HepG2 (cell line): ENCODE data around the gene ACTN3. TPM values are rescaled to one million over a fixed set of nuclear protein-coding genes. Genes with fewer than 3 reads are reported as not detected.

Source experiments
- ATAC-seq: fragments of 200-7000 bp; cut with Tn5 transposase; 3 replicates; pipeline ENCODE4 v1.9.1; 2020; ENCODE audit warnings: mild to moderate bottlenecking, moderate library complexity
- BruUV-seq: library from RNA; stranded (reverse); fragments of 400-500 nt; replicated peaks from 2 replicates; lab custom pipeline; 2021; lab: Mats Ljungman, UMichigan
- CTCF ChIA-PET: fragments of 300-600 bp; formaldehyde crosslinking; extraction: SDS; loops from one replicate; lab custom pipeline; 2021; ENCODE audit warnings: low total read pairs, inconsistent platforms, low intra/inter-chr PET ratio; lab: Yijun Ruan, JAX
- POLR2A ChIA-PET: fragments of 350-600 bp; sonication (Branson Sonifier 250); formaldehyde crosslinking; loops from one replicate; lab custom pipeline; 2020; ENCODE audit warnings: antibody characterized with exemption, inconsistent platforms; lab: Yijun Ruan, JAX
- DNase-seq: peaks from one replicate; pipeline ENCODE4 v3.0.0-alpha.2; 2015; ENCODE audit warnings: low spot score
- FAIRE-seq: peaks from 3 replicates; lab custom pipeline; 2011; peaks lifted over from hg19 to GRCh38; lab: Jason Lieb, UNC
- H2AFZ ChIP-seq: one replicate; pipeline ENCODE4 v1.6.1; 2011; ENCODE audit warnings: low read length, inconsistent platforms
- H3K27ac ChIP-seq: fragments of 300-600 bp; 3 replicates; pipeline ENCODE4 v1.8.0; 2011; ENCODE audit warnings: mixed run types, mild to moderate bottlenecking, mixed read lengths, low read length, inconsistent platforms; ENCODE audit not compliant: insufficient read depth; ENCODE audit errors: extremely low read length
- H3K27me3 ChIP-seq, 2 experiments: fragments of 200-600 bp in 1 of 2; 2 replicates in 1 of 2; 3 replicates in 1 of 2; pipeline versions ENCODE4 v1.6.0 to v1.8.0; 2011; ENCODE audit warnings: low read length in 2 of 2, mild to moderate bottlenecking in 2 of 2, moderate library complexity in 2 of 2, inconsistent platforms in 1 of 2; ENCODE audit not compliant: insufficient read depth in 2 of 2, control insufficient read depth in 1 of 2
- H3K36me3 ChIP-seq, 2 experiments: fragments of 200-600 bp in 1 of 2; replicated peaks in 1 of 2; 2 replicates in 1 of 2; 3 replicates in 1 of 2; pipeline versions ENCODE4 v1.5.1 to v1.8.0; 2011; ENCODE audit warnings: low read length in 2 of 2, inconsistent platforms in 1 of 2; ENCODE audit not compliant: insufficient read depth in 2 of 2, control insufficient read depth in 1 of 2
- H3K4me1 ChIP-seq: 2 replicates; pipeline ENCODE4 v1.5.1; 2012; ENCODE audit warnings: low read length, inconsistent platforms; ENCODE audit not compliant: insufficient read depth
- H3K4me2 ChIP-seq: 2 replicates; pipeline ENCODE4 v1.6.0; 2011; ENCODE audit warnings: low read depth, low read length, inconsistent platforms
- H3K4me3 ChIP-seq, 3 experiments: fragments of 200-600 bp in 1 of 3; sonication (generic), shearing (Covaris generic) in 1 of 3; replicated peaks in 1 of 3; 2 replicates each; pipeline ENCODE4 v1.5.1; 2011 to 2016; ENCODE audit warnings: low read length in 3 of 3, inconsistent platforms in 2 of 3, low read depth in 2 of 3, mild to moderate bottlenecking in 2 of 3, control low read depth in 1 of 3, mixed read lengths in 1 of 3; ENCODE audit not compliant: insufficient read depth in 1 of 3
- H3K79me2 ChIP-seq: one replicate; pipeline ENCODE4 v1.6.1; 2011; ENCODE audit warnings: low read length, inconsistent platforms; ENCODE audit not compliant: insufficient read depth
- H3K9ac ChIP-seq: 2 replicates; pipeline ENCODE4 v1.6.0; 2011; ENCODE audit warnings: mild to moderate bottlenecking, low read depth, low read length, inconsistent platforms; ENCODE audit not compliant: insufficient read depth
- H3K9me3 ChIP-seq: 2 replicates; pipeline ENCODE4 v1.5.1; 2012; ENCODE audit warnings: mild to moderate bottlenecking, low read length
- H4K20me1 ChIP-seq: 2 replicates; pipeline ENCODE4 v1.6.0; 2011; ENCODE audit warnings: inconsistent platforms, mild to moderate bottlenecking, low read length, moderate library complexity; ENCODE audit not compliant: insufficient read depth
- ADNP ChIP-seq: sonication (generic); formaldehyde crosslinking; IDR thresholded peaks from 2 replicates; pipeline ENCODE4 v1.4.0; 2020; ENCODE audit warnings: missing genetic modification reagents
- ARHGAP35 ChIP-seq: sonication (generic); formaldehyde crosslinking; IDR thresholded peaks from 2 replicates; pipeline ENCODE4 v1.9.0; 2022; ENCODE audit warnings: mild to moderate bottlenecking, inconsistent platforms, moderate library complexity, missing genetic modification reagents, borderline replicate concordance
- MTA3 ChIP-seq: sonication (generic); formaldehyde crosslinking; IDR thresholded peaks from 2 replicates; pipeline ENCODE4 v1.4.0; 2020; ENCODE audit warnings: missing genetic modification reagents
- MYNN ChIP-seq: sonication (generic); formaldehyde crosslinking; IDR thresholded peaks from 2 replicates; pipeline ENCODE4 v1.4.0; 2020; ENCODE audit warnings: mild to moderate bottlenecking, low read depth, missing genetic modification reagents
- RBFOX2 ChIP-seq: fragments of 200-400 bp; formaldehyde crosslinking; IDR thresholded peaks from 2 replicates; pipeline ENCODE4 v1.6.1; 2017; ENCODE audit warnings: low read depth, mild to moderate bottlenecking, low read length
- ZNF24 ChIP-seq: fragments of 450-650 bp; IDR thresholded peaks from 2 replicates; pipeline ENCODE4 v1.6.1; 2017; ENCODE audit warnings: antibody characterized with exemption, mild to moderate bottlenecking
- ZNF563 ChIP-seq: sonication (generic); formaldehyde crosslinking; IDR thresholded peaks from 2 replicates; pipeline ENCODE4 v1.8.0; 2022; ENCODE audit warnings: mild to moderate bottlenecking, moderate library complexity, missing genetic modification reagents
- ZNF780A ChIP-seq: sonication (generic); formaldehyde crosslinking; IDR thresholded peaks from 2 replicates; pipeline ENCODE4 v1.8.0; 2022; ENCODE audit warnings: mild to moderate bottlenecking, missing genetic modification reagents, moderate library complexity
- WGBS: methylation state at CpG from one replicate; pipeline ENCODE4 v1.1.6; 2017; ENCODE audit warnings: low lambda C conversion rate; 5-methylcytosine and 5-hydroxymethylcytosine counted together
- in situ Hi-C: cut with HindIII; loops from 2 replicates; pipeline ENCODE4 v1.10.0; 2017; ENCODE audit warnings: low pct_unique_long_range_greater_than_20kb; ENCODE audit not compliant: extremely low pct_ligation_motif_present
- intact Hi-C: fragments of 100-400 bp; cut with micrococcal nuclease; formaldehyde crosslinking; loops from one replicate; pipeline ENCODE4 v1.10.0; 2022; ENCODE audit not compliant: unreplicated experiment
- polyA plus RNA-seq, 8 experiments: library from polyadenylated mRNA; depleted of rRNA in 3 of 8; stranded (reverse) in 7 of 8; unstranded in 1 of 8; fragments of >200 nt; fragmentation: Illumina TruSeq in 4 of 8; extraction: Trizol in 4 of 8; gene quantifications; 2 replicates each; pipeline versions ENCODE4 v1.2.1 to v1.2.3, GENCODE V29; 2011 to 2016; ENCODE audit warnings: low read depth in 4 of 8, missing spikeins in 1 of 8, mixed read lengths in 1 of 8; ENCODE audit not compliant: insufficient read depth in 1 of 8
- total RNA-seq, 5 experiments: library from RNA; depleted of rRNA; stranded (reverse); fragments of >200 nt; fragmentation: Illumina TruSeq; extraction: Trizol; gene quantifications; 2 replicates each; pipeline ENCODE4 v1.2.3, GENCODE V29; 2016; ENCODE audit warnings: low read depth in 1 of 5
- TF ChIP-seq, protein P1 (sequence below), 2 experiments: fragments of 450-650 bp in 1 of 2; sonication (generic) in 1 of 2; formaldehyde crosslinking in 1 of 2; IDR thresholded peaks; 2 replicates each; pipeline versions ENCODE4 v1.6.1 to v1.8.0; 2016 to 2022; ENCODE audit warnings: antibody characterized with exemption in 1 of 2, mild to moderate bottlenecking in 1 of 2, missing genetic modification reagents in 1 of 2
- TF ChIP-seq, protein P2 (sequence below): sonication (generic); formaldehyde crosslinking; IDR thresholded peaks from 2 replicates; pipeline ENCODE4 v1.9.0; 2021; ENCODE audit warnings: missing genetic modification reagents, mild to moderate bottlenecking, borderline replicate concordance
- TF ChIP-seq, protein P3 (sequence below): sonication (generic); formaldehyde crosslinking; IDR thresholded peaks from 2 replicates; pipeline ENCODE4 v1.8.0; 2022; ENCODE audit warnings: missing genetic modification reagents, mild to moderate bottlenecking, inconsistent platforms, borderline replicate concordance

ACTN3 gene
- total and polyA plus RNA-seq, 2 of the 13 experiments (the other 11 are each of a cell fraction or from before 2014, with no cell fraction given), result 0.04 to 0.09 TPM

DNA sequence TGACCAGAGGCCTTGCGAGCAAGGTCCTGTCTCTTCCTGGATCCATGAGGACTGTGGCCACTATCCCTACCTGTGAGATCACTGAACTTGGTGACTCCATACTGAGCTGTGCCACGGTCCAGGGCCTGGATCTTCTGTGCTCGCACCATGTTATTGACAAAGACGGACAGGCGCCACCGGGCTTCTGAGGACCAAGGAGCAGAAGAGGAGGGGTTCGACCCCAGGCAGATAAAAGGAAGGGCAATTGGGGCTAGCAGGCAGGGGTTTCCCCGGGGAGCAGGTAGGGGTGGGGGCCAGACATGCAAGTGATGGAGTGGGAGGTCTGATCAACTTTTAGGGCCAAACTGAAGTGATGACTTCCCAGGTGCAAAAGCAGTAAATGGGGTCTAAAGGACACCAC lies 19.5 kb downstream of the ACTN3 start (continued):
- TF ChIP-seq, protein P1, sequence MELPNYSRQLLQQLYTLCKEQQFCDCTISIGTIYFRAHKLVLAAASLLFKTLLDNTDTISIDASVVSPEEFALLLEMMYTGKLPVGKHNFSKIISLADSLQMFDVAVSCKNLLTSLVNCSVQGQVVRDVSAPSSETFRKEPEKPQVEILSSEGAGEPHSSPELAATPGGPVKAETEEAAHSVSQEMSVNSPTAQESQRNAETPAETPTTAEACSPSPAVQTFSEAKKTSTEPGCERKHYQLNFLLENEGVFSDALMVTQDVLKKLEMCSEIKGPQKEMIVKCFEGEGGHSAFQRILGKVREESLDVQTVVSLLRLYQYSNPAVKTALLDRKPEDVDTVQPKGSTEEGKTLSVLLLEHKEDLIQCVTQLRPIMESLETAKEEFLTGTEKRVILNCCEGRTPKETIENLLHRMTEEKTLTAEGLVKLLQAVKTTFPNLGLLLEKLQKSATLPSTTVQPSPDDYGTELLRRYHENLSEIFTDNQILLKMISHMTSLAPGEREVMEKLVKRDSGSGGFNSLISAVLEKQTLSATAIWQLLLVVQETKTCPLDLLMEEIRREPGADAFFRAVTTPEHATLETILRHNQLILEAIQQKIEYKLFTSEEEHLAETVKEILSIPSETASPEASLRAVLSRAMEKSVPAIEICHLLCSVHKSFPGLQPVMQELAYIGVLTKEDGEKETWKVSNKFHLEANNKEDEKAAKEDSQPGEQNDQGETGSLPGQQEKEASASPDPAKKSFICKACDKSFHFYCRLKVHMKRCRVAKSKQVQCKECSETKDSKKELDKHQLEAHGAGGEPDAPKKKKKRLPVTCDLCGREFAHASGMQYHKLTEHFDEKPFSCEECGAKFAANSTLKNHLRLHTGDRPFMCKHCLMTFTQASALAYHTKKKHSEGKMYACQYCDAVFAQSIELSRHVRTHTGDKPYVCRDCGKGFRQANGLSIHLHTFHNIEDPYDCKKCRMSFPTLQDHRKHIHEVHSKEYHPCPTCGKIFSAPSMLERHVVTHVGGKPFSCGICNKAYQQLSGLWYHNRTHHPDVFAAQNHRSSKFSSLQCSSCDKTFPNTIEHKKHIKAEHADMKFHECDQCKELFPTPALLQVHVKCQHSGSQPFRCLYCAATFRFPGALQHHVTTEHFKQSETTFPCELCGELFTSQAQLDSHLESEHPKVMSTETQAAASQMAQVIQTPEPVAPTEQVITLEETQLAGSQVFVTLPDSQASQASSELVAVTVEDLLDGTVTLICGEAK (IDR thresholded peaks at IDR 0.05), result no peak
- TF ChIP-seq, protein P1 (CRISPR knock-in tag; IDR thresholded peaks at IDR 0.05), result no peak
- TF ChIP-seq RBFOX2, result no peak

DNA sequence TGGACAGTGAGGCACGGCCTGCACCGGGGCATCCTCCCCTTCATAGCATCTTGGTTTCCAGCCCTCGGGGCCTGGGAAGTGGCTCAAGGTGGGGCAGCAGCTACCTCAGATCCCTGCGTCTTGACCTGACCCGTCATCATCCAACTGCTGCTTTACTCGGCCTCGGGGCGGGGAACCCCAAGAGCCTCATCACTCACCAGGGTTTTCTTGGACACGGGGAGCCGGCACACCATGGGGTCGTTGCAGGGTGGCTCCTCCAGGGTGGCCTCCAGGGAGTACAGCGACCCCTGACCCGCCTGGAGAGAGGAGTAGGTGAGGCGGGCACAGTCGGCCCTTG lies 21.1 kb downstream of the ACTN3 start:
- Histone ChIP-seq H3K4me2 (no peak overlapping the region), H3K9ac (no peak overlapping the region), H2AFZ (no peak overlapping the region), H3K27ac (no peak overlapping the region), H3K36me3 (no peaks in the 10 kb centered on the region), H3K79me2 (no peaks in the 10 kb centered on the region), H3K27me3 (peaks cover 3 to 47% of the 10 kb centered on the region in 2 experiments; a peak in 4 of 5 replicates), H3K4me1 (no peaks in the 10 kb centered on the region), H4K20me1 (no peaks in the 10 kb centered on the region), H3K4me3 (no peak overlapping the region), H3K9me3 (no peaks in the 10 kb centered on the region)
- no peak for DNase-seq
- POLR2A ChIA-PET, result no interaction called here
- WGBS, result 50% methylated on average over 5 of the region's 15 CpGs
- intact Hi-C loops (no loop called here), in situ Hi-C loops (loop anchor here (25.0 kb wide), 1 partner anchor 270 kb away; the partner anchor contains the start of gene RCE1)
- FAIRE-seq, result no peak
- CTCF ChIA-PET, result no interaction called here
- BruUV-seq, result no TSS peak
- ATAC-seq, result no peak
- TF ChIP-seq ZNF24, result no peak
- no peak for TF ChIP-seq MTA3 (CRISPR knock-in tag)
- TF ChIP-seq, protein P2, sequence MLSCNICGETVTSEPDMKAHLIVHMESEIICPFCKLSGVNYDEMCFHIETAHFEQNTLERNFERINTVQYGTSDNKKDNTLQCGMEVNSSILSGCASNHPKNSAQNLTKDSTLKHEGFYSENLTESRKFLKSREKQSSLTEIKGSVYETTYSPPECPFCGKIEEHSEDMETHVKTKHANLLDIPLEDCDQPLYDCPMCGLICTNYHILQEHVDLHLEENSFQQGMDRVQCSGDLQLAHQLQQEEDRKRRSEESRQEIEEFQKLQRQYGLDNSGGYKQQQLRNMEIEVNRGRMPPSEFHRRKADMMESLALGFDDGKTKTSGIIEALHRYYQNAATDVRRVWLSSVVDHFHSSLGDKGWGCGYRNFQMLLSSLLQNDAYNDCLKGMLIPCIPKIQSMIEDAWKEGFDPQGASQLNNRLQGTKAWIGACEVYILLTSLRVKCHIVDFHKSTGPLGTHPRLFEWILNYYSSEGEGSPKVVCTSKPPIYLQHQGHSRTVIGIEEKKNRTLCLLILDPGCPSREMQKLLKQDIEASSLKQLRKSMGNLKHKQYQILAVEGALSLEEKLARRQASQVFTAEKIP, result no peak
- TF ChIP-seq ZNF780A, result no peak
- no peak for TF ChIP-seq ARHGAP35 (CRISPR knock-in tag)
- no peak for TF ChIP-seq ADNP (CRISPR knock-in tag)
- TF ChIP-seq MYNN (CRISPR knock-in tag), result no peak
- TF ChIP-seq, protein P3, sequence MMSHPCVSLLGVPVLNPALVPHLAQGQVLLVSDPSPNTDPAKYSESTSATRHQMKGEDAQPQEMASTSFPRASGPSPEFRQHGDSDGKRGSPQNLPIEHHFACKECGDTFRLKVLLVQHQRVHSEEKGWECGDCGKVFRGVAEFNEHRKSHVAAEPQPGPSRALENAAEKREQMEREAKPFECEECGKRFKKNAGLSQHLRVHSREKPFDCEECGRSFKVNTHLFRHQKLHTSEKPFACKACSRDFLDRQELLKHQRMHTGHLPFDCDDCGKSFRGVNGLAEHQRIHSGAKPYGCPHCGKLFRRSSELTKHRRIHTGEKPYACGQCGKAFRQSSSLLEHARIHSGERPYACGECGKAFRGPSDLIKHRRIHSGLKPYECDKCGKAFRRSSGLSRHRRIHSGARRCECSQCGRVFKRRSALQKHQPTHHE (CRISPR knock-in tag), result no peak
- no peak for TF ChIP-seq ZNF563 (CRISPR knock-in tag)
